ENCODE data around the gene SYCE3. TPM values are rescaled to one million over a fixed set of nuclear protein-coding genes. Genes with fewer than 3 reads are reported as not detected.
"Not testable (repeated sequence)": the region's sequence is repeated elsewhere in the genome, so short reads cannot be mapped to it uniquely, and the experiment has no call there.

Gene SYCE3
- total RNA-seq, 1 donor from 2014 or later = not detected

GRCh38 chr22:50561401-50562358 lies 1.0 kb downstream of the SYCE3 start:
- intact Hi-C loops (cut with DNase I) = no loop called here
- no peak for DNase-seq (ENCODE audit: low spot score)
- no peak for ATAC-seq

- ATAC-seq (no peak), DNase-seq (ENCODE audit: low spot score) (no peak)
- intact Hi-C loops (cut with DNase I) = no loop called here
Measured at GRCh38 chr22:50560034-50560433, 2.7 kb downstream of the SYCE3 start.

GRCh38 chr22:50556703-50557102 lies 6.0 kb downstream of the SYCE3 start:
- intact Hi-C loops (cut with DNase I) = no loop called here
- DNase-seq (ENCODE audit: low spot score) = no peak
- ATAC-seq = no peak

GRCh38 chr22:50553310-50553709 lies 9.4 kb downstream of the SYCE3 start:
- no peak for ATAC-seq
- no peak for DNase-seq (ENCODE audit: low spot score)
- intact Hi-C loops (cut with DNase I) = no loop called here

- DNase-seq (ENCODE audit: low spot score) (no peak), ATAC-seq (no peak)
- intact Hi-C loops (cut with DNase I) = no loop called here
Measured at GRCh38 chr22:50551160-50551752, 11.5 kb downstream of the SYCE3 start.

GRCh38 chr22:50550395-50550794 lies 12.3 kb downstream of the SYCE3 start:
- ATAC-seq (no peak), DNase-seq (ENCODE audit: low spot score) (no peak)
- intact Hi-C loops (cut with DNase I) = no loop called here

- ATAC-seq (no peak), DNase-seq (ENCODE audit: low spot score) (no peak)
- intact Hi-C loops (cut with DNase I) = no loop called here
Measured at GRCh38 chr22:50548921-50549790, 13.6 kb downstream of the SYCE3 start.

GRCh38 chr22:50548040-50548920 lies 14.4 kb downstream of the SYCE3 start:
- ATAC-seq = no peak
- no peak for DNase-seq (ENCODE audit: low spot score)
- intact Hi-C loops (cut with DNase I) = no loop called here

- intact Hi-C loops (cut with DNase I) = no loop called here
- ATAC-seq (no peak), DNase-seq (ENCODE audit: low spot score) (no peak)
Measured at GRCh38 chr22:50547263-50547985, 15.3 kb downstream of the SYCE3 start.

- ATAC-seq (no peak), DNase-seq (ENCODE audit: low spot score) (no peak)
- intact Hi-C loops (cut with DNase I) = no loop called here
Measured at GRCh38 chr22:50546326-50547262, 16.1 kb downstream of the SYCE3 start.

GRCh38 chr22:50545522-50546325 lies 17.0 kb downstream of the SYCE3 start, which contains the start of gene KLHDC7B:
Gene KLHDC7B (plus strand): TSS chr22:50545899. CDS start chr22:50546244, 345 bp downstream.
- intact Hi-C loops (cut with DNase I) = no loop called here
- DNase-seq (ENCODE audit: low spot score) = no peak

GRCh38 chr22:50544746-50545253 lies 17.9 kb downstream of the SYCE3 start:
- no peak for ATAC-seq
- DNase-seq (ENCODE audit: low spot score) = no peak
- intact Hi-C loops (cut with DNase I) = no loop called here

More at GRCh38 chr22:50545522-50546325, 17.0 kb downstream of the SYCE3 start, which contains the start of gene KLHDC7B:
- peak; percentile 4 for ATAC-seq

- DNase-seq (ENCODE audit: low spot score) (peak; percentile 84), ATAC-seq (peak; percentile 48)
- intact Hi-C loops (cut with DNase I) = no loop called here
Measured at GRCh38 chr22:50544078-50544745, 18.5 kb downstream of the SYCE3 start.

GRCh38 chr22:50542416-50542927 lies 20.2 kb downstream of the SYCE3 start:
- intact Hi-C loops (cut with DNase I) = no loop called here
- DNase-seq (ENCODE audit: low spot score) = peak; percentile 65
- ATAC-seq = no peak

- ATAC-seq; intact Hi-C loops (cut with DNase I); DNase-seq (ENCODE audit: low spot score): not testable (repeated sequence)
Measured at GRCh38 chr22:50541667-50542026, 21.1 kb downstream of the SYCE3 start.

Data from sciatic nerve (tissue), 2 donors.